HEK293 (cell line): ENCODE measurements around the gene MAB21L3.

Experiments used
- CTCF ChIA-PET: fragments of 350-600 bp; formaldehyde crosslinking; extraction: SDS; loops from one replicate; lab custom pipeline; 2021; ENCODE audit warnings: antibody characterized with exemption; lab: Yijun Ruan, JAX
- POLR2A ChIA-PET: fragments of 300-600 bp; formaldehyde crosslinking; extraction: SDS; loops from one replicate; lab custom pipeline; 2020; ENCODE audit warnings: antibody characterized with exemption, inconsistent platforms; lab: Yijun Ruan, JAX
- H3K27ac ChIP-seq: fragments of 200-500 bp; sonication (Bioruptor generic); 2 replicates; pipeline ENCODE4 v1.5.1; 2014; ENCODE audit warnings: low read depth, low read length, control low read depth, inconsistent platforms; ENCODE audit errors: extremely low read depth
- H3K36me3 ChIP-seq, 2 experiments: fragments of 200-500 bp in 1 of 2; sonication (Bioruptor generic) in 1 of 2; 1 replicate in 1 of 2; 2 replicates in 1 of 2; pipeline ENCODE4 v1.5.1; 2014 to 2017; ENCODE audit warnings: inconsistent platforms in 2 of 2, low read length in 2 of 2; ENCODE audit not compliant: control insufficient read depth in 2 of 2, insufficient read depth in 1 of 2
- H3K4me1 ChIP-seq: fragments of 200-500 bp; sonication (Bioruptor generic); 2 replicates; pipeline ENCODE4 v1.5.1; 2014; ENCODE audit warnings: mild to moderate bottlenecking, low read length, inconsistent platforms; ENCODE audit not compliant: control insufficient read depth, insufficient read depth
- H3K4me3 ChIP-seq: 2 replicates; pipeline ENCODE4 v1.5.1; 2011; ENCODE audit warnings: low read depth, mild to moderate bottlenecking, control low read depth, low read length, moderate library complexity
- H3K9me3 ChIP-seq: fragments of 200-500 bp; sonication (Bioruptor generic); 2 replicates; pipeline ENCODE4 v1.5.1; 2014; ENCODE audit warnings: low read depth, low read length, inconsistent platforms; ENCODE audit not compliant: control insufficient read depth, insufficient read depth
- EGR2 ChIP-seq: fragments of 450-650 bp; formaldehyde crosslinking; IDR thresholded peaks from 2 replicates; pipeline ENCODE4 v1.5.1; 2016; ENCODE audit warnings: low read depth, missing biosample characterization, missing genetic modification characterization
- FEZF1 ChIP-seq: fragments of 450-650 bp; formaldehyde crosslinking; IDR thresholded peaks from 2 replicates; pipeline ENCODE4 v1.5.1; 2016; ENCODE audit warnings: missing biosample characterization, missing genetic modification characterization
- KLF1 ChIP-seq: fragments of 450-650 bp; formaldehyde crosslinking; IDR thresholded peaks from 2 replicates; pipeline ENCODE4 v1.5.1; 2016; ENCODE audit warnings: missing biosample characterization, missing genetic modification characterization
- KLF10 ChIP-seq: fragments of 450-650 bp; IDR thresholded peaks from 2 replicates; pipeline ENCODE4 v1.5.1; 2018; ENCODE audit warnings: missing biosample characterization, mild to moderate bottlenecking, missing genetic modification characterization
- PRDM1 ChIP-seq: fragments of 450-650 bp; formaldehyde crosslinking; IDR thresholded peaks from 2 replicates; pipeline ENCODE4; 2016; ENCODE audit warnings: missing biosample characterization, missing genetic modification characterization
- SCRT1 ChIP-seq: fragments of 450-650 bp; formaldehyde crosslinking; IDR thresholded peaks from 2 replicates; pipeline ENCODE4 v1.5.1; 2016; ENCODE audit warnings: missing biosample characterization, missing genetic modification characterization, borderline replicate concordance
- SETDB1 ChIP-seq: IDR thresholded peaks from one replicate; pipeline ENCODE4 v1.6.1; 2017; ENCODE audit warnings: mild to moderate bottlenecking, low read length, moderate library complexity, mixed read lengths; ENCODE audit not compliant: insufficient read length
- ZFHX2 ChIP-seq: fragments of 450-650 bp; formaldehyde crosslinking; conservative IDR thresholded peaks from 2 replicates; pipeline ENCODE4 v1.5.1; 2016; ENCODE audit warnings: missing biosample characterization, missing genetic modification characterization
- ZNF140 ChIP-seq: fragments of 450-650 bp; formaldehyde crosslinking; IDR thresholded peaks from 2 replicates; pipeline ENCODE4 v1.5.1; 2016; ENCODE audit warnings: missing biosample characterization, missing genetic modification characterization
- ZNF211 ChIP-seq: fragments of 450-650 bp; formaldehyde crosslinking; IDR thresholded peaks from 2 replicates; pipeline ENCODE4 v1.5.1; 2016; ENCODE audit warnings: low read depth, missing biosample characterization, missing genetic modification characterization
- ZNF335 ChIP-seq: fragments of 450-650 bp; formaldehyde crosslinking; conservative IDR thresholded peaks from 2 replicates; pipeline ENCODE4 v1.5.1; 2016; ENCODE audit warnings: missing biosample characterization, missing genetic modification characterization
- ZNF510 ChIP-seq: fragments of 450-650 bp; formaldehyde crosslinking; IDR thresholded peaks from 2 replicates; pipeline ENCODE4 v1.5.1; 2018; ENCODE audit warnings: mild to moderate bottlenecking, missing genetic modification characterization, missing biosample characterization; ENCODE audit not compliant: insufficient replicate concordance
- ZNF521 ChIP-seq: fragments of 450-650 bp; formaldehyde crosslinking; IDR thresholded peaks from 2 replicates; pipeline ENCODE4 v1.5.1; 2017; ENCODE audit warnings: missing biosample characterization, mild to moderate bottlenecking, missing genetic modification characterization
- ZNF548 ChIP-seq: fragments of 450-650 bp; formaldehyde crosslinking; IDR thresholded peaks from 2 replicates; pipeline ENCODE4 v1.5.1; 2016; ENCODE audit warnings: missing biosample characterization, missing genetic modification characterization
- ZNF560 ChIP-seq: fragments of 450-650 bp; formaldehyde crosslinking; IDR thresholded peaks from 2 replicates; pipeline ENCODE4 v1.5.1; 2017; ENCODE audit warnings: missing biosample characterization, missing genetic modification characterization, borderline replicate concordance
- ZNF585B ChIP-seq: fragments of 450-650 bp; formaldehyde crosslinking; IDR thresholded peaks from 2 replicates; pipeline ENCODE4 v1.5.1; 2016; ENCODE audit warnings: missing biosample characterization, missing genetic modification characterization
- ZNF670 ChIP-seq: fragments of 450-650 bp; formaldehyde crosslinking; IDR thresholded peaks from 2 replicates; pipeline ENCODE4 v1.5.1; 2016; ENCODE audit warnings: missing biosample characterization, missing genetic modification characterization, low read depth
- ZNF768 ChIP-seq: fragments of 450-650 bp; formaldehyde crosslinking; IDR thresholded peaks from 2 replicates; pipeline ENCODE4 v1.5.1; 2018; ENCODE audit warnings: missing biosample characterization, mild to moderate bottlenecking, missing genetic modification characterization
- ZNF785 ChIP-seq: fragments of 450-650 bp; formaldehyde crosslinking; IDR thresholded peaks from 2 replicates; pipeline ENCODE4 v1.5.1; 2016; ENCODE audit warnings: missing biosample characterization, missing genetic modification characterization
- TF ChIP-seq, protein P1 (sequence below): fragments of 450-650 bp; formaldehyde crosslinking; optimal IDR thresholded peaks from 2 replicates; pipeline ENCODE3; 2016; ENCODE audit warnings: missing biosample characterization, mild to moderate bottlenecking, missing genetic modification characterization
- TF ChIP-seq, protein P2 (sequence below): fragments of 450-650 bp; formaldehyde crosslinking; IDR thresholded peaks from 2 replicates; pipeline ENCODE4 v1.5.1; 2016; ENCODE audit warnings: missing biosample characterization, missing genetic modification characterization
- TF ChIP-seq, protein P3 (sequence below): IDR thresholded peaks from 2 replicates; pipeline ENCODE4 v1.6.1; 2011; ENCODE audit warnings: mild to moderate bottlenecking, low read depth, low read length, borderline replicate concordance
- TF ChIP-seq, protein P4 (sequence below): fragments of 450-650 bp; formaldehyde crosslinking; IDR thresholded peaks from 2 replicates; pipeline ENCODE4 v1.5.1; 2016; ENCODE audit warnings: missing biosample characterization, missing genetic modification characterization

The MAB21L3 gene

DNA sequence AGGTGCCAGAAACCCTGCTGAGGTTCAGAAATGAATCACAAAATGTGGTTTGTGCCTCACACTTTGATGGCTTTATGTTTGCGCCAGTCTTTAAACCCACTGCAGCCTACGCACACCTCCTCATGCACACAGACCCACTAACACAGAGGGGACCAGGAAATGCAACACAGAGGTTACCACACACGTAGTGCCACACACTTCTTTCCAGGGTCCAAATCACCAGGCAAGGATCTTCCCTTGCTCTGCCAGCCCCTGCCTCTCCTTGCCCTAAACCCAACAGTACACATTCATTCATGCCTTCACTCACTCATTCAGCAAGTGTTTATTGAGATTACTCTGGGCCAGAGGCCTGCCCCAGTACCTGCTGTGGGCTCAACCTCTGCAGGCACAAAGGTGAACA lies 17.5 kb downstream of the MAB21L3 start:
- CTCF ChIA-PET, result interaction anchor here (1.2 kb wide), 1 partner anchor 11 kb away, joined by 6 read pairs; no protein-coding TSS in a partner anchor
- TF ChIP-seq, protein P1, sequence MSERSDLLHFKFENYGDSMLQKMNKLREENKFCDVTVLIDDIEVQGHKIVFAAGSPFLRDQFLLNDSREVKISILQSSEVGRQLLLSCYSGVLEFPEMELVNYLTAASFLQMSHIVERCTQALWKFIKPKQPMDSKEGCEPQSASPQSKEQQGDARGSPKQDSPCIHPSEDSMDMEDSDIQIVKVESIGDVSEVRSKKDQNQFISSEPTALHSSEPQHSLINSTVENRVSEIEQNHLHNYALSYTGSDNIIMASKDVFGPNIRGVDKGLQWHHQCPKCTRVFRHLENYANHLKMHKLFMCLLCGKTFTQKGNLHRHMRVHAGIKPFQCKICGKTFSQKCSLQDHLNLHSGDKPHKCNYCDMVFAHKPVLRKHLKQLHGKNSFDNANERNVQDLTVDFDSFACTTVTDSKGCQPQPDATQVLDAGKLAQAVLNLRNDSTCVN (tag by site-specific recombination), result no peak
- TF ChIP-seq, protein P2, sequence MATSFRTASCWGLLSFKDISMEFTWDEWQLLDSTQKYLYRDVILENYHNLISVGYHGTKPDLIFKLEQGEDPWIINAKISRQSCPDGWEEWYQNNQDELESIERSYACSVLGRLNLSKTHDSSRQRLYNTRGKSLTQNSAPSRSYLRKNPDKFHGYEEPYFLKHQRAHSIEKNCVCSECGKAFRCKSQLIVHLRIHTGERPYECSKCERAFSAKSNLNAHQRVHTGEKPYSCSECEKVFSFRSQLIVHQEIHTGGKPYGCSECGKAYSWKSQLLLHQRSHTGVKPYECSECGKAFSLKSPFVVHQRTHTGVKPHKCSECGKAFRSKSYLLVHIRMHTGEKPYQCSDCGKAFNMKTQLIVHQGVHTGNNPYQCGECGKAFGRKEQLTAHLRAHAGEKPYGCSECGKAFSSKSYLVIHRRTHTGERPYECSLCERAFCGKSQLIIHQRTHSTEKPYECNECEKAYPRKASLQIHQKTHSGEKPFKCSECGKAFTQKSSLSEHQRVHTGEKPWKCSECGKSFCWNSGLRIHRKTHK (tag by site-specific recombination), result no peak
- TF ChIP-seq ZNF548 (tag by site-specific recombination) (no peak), FEZF1 (tag by site-specific recombination) (no peak), ZNF211 (no peak), ZNF768 (no peak), ZNF585B (tag by site-specific recombination) (no peak), ZNF670 (tag by site-specific recombination) (no peak), ZFHX2 (tag by site-specific recombination) (0 out of 2 replicates have a peak, but pooled peaks have one; percentile 14), EGR2 (peak; percentile 37; the same call in 1 of the 2 replicates)
- TF ChIP-seq, protein P3, sequence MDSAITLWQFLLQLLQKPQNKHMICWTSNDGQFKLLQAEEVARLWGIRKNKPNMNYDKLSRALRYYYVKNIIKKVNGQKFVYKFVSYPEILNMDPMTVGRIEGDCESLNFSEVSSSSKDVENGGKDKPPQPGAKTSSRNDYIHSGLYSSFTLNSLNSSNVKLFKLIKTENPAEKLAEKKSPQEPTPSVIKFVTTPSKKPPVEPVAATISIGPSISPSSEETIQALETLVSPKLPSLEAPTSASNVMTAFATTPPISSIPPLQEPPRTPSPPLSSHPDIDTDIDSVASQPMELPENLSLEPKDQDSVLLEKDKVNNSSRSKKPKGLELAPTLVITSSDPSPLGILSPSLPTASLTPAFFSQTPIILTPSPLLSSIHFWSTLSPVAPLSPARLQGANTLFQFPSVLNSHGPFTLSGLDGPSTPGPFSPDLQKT, result no peak
- H3K27ac ChIP-seq, result no peak overlapping the region
- H3K36me3 ChIP-seq, result no peaks in the 10 kb centered on the region
- H3K9me3 ChIP-seq, result no peaks in the 10 kb centered on the region
- H3K4me3 ChIP-seq, result no peak overlapping the region
- H3K4me1 ChIP-seq, result no peaks in the 10 kb centered on the region
- POLR2A ChIA-PET, result no interaction called here

DNA sequence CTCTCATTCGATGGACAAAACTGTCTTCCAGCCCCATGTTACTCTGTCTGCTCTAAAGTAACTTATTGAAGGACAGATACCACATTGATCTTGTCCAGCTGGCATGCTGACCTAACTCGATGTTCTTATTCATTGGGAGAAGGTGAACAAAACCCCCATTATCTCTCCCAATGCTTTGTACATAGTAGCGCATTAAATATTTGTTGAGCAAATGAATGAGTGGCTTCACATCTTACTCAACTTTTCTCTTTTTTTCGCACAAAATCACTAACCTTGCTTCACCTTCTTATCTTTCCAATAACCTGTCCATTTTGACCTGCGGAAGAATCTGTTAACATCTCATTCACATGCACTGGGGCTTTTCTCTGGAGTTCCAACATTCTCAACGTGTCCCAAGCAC lies 18.3 kb downstream of the MAB21L3 start:
- TF ChIP-seq, protein P4, sequence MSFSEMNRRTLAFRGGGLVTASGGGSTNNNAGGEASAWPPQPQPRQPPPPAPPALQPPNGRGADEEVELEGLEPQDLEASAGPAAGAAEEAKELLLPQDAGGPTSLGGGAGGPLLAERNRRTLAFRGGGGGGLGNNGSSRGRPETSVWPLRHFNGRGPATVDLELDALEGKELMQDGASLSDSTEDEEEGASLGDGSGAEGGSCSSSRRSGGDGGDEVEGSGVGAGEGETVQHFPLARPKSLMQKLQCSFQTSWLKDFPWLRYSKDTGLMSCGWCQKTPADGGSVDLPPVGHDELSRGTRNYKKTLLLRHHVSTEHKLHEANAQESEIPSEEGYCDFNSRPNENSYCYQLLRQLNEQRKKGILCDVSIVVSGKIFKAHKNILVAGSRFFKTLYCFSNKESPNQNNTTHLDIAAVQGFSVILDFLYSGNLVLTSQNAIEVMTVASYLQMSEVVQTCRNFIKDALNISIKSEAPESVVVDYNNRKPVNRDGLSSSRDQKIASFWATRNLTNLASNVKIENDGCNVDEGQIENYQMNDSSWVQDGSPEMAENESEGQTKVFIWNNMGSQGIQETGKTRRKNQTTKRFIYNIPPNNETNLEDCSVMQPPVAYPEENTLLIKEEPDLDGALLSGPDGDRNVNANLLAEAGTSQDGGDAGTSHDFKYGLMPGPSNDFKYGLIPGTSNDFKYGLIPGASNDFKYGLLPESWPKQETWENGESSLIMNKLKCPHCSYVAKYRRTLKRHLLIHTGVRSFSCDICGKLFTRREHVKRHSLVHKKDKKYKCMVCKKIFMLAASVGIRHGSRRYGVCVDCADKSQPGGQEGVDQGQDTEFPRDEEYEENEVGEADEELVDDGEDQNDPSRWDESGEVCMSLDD (tag by site-specific recombination), result no peak
- TF ChIP-seq ZNF140 (tag by site-specific recombination) (no peak), ZNF521 (tag by site-specific recombination) (no peak), KLF1 (no peak), ZNF335 (no peak), ZNF785 (tag by site-specific recombination) (no peak), ZNF510 (tag by site-specific recombination) (no peak), PRDM1 (tag by site-specific recombination) (no peak), SCRT1 (tag by site-specific recombination) (no peak), ZNF560 (no peak), SETDB1 (no peak), KLF10 (tag by site-specific recombination) (no peak)
- TF ChIP-seq, all 188 proteins: peak for 0
- Histone ChIP-seq H3K4me1 (no peaks in the 10 kb centered on the region), H3K36me3 (no peaks in the 10 kb centered on the region), H3K9me3 (no peaks in the 10 kb centered on the region), H3K4me3 (no peak overlapping the region), H3K27ac (no peak overlapping the region)
- CTCF ChIA-PET, result interaction anchor here (1.2 kb wide), 1 partner anchor 10 kb away, joined by 6 read pairs; no protein-coding TSS in a partner anchor
- POLR2A ChIA-PET, result no interaction called here
